WI38 (cell line): ENCODE data around the gene TEX13D.
"Not testable (repeated sequence)": the region's sequence is repeated elsewhere in the genome, so short reads cannot be mapped to it uniquely, and the experiment has no call there.

Experiments
- H3K4me3 ChIP-seq: 2 replicates; pipeline ENCODE4 v1.5.1; 2011; ENCODE audit warnings: low read depth, mild to moderate bottlenecking, control low read depth, low read length
- CTCF ChIP-seq: IDR thresholded peaks from 2 replicates; pipeline ENCODE4 v1.5.1; 2012; ENCODE audit warnings: low read depth, mild to moderate bottlenecking, control low read depth, low read length

TEX13D gene

GRCh38 chrX:124328765-124329164 lies 3.7 kb upstream of the TEX13D start:
- H3K4me3 ChIP-seq = no peak overlapping the region
- no peak for TF ChIP-seq CTCF

- no peak overlapping the region for H3K4me3 ChIP-seq
- no peak for TF ChIP-seq CTCF
These were observed 1.4 kb downstream of the TEX13D start for GRCh38 chrX:124333862-124334261.

- H3K4me3 ChIP-seq = not testable (repeated sequence)
These were observed 2.1 kb downstream of the TEX13D start for GRCh38 chrX:124334555-124334954.

- no peak overlapping the region for H3K4me3 ChIP-seq
- no peak for TF ChIP-seq CTCF
These were observed 3.1 kb downstream of the TEX13D start for GRCh38 chrX:124335598-124335997.

- no peak for TF ChIP-seq CTCF
- no peak overlapping the region for H3K4me3 ChIP-seq
These were observed 5.5 kb downstream of the TEX13D start for GRCh38 chrX:124337916-124338315.

- TF ChIP-seq CTCF = no peak
- no peak overlapping the region for H3K4me3 ChIP-seq
These were observed 6.5 kb downstream of the TEX13D start for GRCh38 chrX:124338733-124339514.

GRCh38 chrX:124341396-124342132 lies 9.1 kb downstream of the TEX13D start:
- TF ChIP-seq CTCF = no peak
- no peak overlapping the region for H3K4me3 ChIP-seq
